Stomach (tissue), 4 donors: ENCODE measurements around the gene TTC29.

ENCODE experiments used
- EP300 ChIP-seq: sonication (generic); formaldehyde crosslinking; IDR thresholded peaks from one replicate; pipeline ENCODE4 v1.6.1; 2017; ENCODE audit warnings: antibody characterized with exemption
- POLR2A ChIP-seq, 4 donors: fragments of 450-650 bp; IDR thresholded peaks; one replicate each; pipeline ENCODE4 v1.6.1; 2016; ENCODE audit warnings: antibody characterized with exemption in 4 of 4, control low read depth in 2 of 4, mild to moderate bottlenecking in 1 of 4, moderate library complexity in 1 of 4
- POLR2AphosphoS5 ChIP-seq, 3 donors: sonication (generic); formaldehyde crosslinking; IDR thresholded peaks; one replicate each; pipeline ENCODE4 v1.6.1; 2016; ENCODE audit warnings: antibody characterized with exemption in 3 of 3
- TF ChIP-seq, protein P1 (sequence below), 7 experiments: fragments of 450-650 bp in 4 of 7; fragments of 200-600 bp in 3 of 7; sonication (generic) in 3 of 7; IDR thresholded peaks; one replicate each; pipeline ENCODE4 v1.5.1; 2016 to 2019; ENCODE audit warnings: antibody characterized with exemption in 7 of 7, control low read depth in 2 of 7, mild to moderate bottlenecking in 1 of 7

DNA sequence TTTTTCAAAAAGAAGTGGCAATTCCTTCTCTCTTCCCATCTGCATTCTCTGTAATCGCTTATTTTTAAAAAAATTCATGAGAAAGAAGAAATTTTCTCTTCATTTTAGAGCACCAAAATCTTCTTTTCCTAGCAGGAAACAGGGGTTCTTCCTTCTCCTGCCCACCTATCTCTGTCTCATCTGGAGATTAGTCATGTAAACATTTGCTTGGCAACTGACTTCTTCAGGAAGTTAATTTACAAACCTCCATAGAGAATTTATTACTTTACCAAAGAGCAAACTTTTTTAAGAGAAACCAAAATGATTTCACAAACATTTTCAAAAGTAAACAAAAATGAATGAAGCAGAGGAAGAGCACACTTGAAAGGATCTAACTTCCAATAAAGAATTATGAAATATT, 13.5 kb downstream of the TTC29 start:
- TF ChIP-seq, protein P1, sequence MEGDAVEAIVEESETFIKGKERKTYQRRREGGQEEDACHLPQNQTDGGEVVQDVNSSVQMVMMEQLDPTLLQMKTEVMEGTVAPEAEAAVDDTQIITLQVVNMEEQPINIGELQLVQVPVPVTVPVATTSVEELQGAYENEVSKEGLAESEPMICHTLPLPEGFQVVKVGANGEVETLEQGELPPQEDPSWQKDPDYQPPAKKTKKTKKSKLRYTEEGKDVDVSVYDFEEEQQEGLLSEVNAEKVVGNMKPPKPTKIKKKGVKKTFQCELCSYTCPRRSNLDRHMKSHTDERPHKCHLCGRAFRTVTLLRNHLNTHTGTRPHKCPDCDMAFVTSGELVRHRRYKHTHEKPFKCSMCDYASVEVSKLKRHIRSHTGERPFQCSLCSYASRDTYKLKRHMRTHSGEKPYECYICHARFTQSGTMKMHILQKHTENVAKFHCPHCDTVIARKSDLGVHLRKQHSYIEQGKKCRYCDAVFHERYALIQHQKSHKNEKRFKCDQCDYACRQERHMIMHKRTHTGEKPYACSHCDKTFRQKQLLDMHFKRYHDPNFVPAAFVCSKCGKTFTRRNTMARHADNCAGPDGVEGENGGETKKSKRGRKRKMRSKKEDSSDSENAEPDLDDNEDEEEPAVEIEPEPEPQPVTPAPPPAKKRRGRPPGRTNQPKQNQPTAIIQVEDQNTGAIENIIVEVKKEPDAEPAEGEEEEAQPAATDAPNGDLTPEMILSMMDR (IDR thresholded peaks at IDR 0.05) = no peak
- TF ChIP-seq POLR2A (IDR thresholded peaks at IDR 0.05) (no peak), POLR2AphosphoS5 (IDR thresholded peaks at IDR 0.05) (no peak), EP300 (no peak)
